GM21786 (cell line): ENCODE data around the gene BNIP2.
"Not testable (repeated sequence)": the region's sequence is repeated elsewhere in the genome, so short reads cannot be mapped to it uniquely, and the experiment has no call there.

Experiments
- ATAC-seq: cut with Tn5 transposase; IDR thresholded peaks from one replicate; pipeline ENCODE4 v1.9.1; 2021; ENCODE audit not compliant: unreplicated experiment

Gene BNIP2

GRCh38 chr15:59688782-59689625 lies at the start of gene BNIP2:
BNIP2 (minus strand) TSS chr15:59689320; CDS start chr15:59682457, 6,863 bp downstream.
- ATAC-seq: peak; percentile 77

DNA sequence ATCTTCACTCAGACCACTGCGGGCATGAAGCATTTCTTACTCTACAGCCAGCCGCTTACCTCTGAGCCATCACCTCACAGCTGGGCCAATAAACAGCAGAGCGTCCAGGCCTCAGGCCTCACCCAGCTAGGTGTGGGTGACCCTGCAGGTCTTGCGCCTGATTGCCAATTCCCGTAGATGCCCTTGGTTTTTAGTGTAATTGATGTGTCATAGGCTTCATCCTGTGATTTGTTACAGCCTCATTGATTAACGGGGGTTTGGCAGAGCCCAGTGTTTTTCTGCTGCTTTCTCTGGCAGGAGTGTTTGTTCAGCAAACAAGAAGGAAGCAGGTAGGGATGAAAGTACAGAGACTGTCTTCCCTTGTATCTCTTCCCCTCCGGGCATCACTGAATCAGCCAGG lies 49.6 kb upstream of the BNIP2 start:
- no peak for ATAC-seq

DNA sequence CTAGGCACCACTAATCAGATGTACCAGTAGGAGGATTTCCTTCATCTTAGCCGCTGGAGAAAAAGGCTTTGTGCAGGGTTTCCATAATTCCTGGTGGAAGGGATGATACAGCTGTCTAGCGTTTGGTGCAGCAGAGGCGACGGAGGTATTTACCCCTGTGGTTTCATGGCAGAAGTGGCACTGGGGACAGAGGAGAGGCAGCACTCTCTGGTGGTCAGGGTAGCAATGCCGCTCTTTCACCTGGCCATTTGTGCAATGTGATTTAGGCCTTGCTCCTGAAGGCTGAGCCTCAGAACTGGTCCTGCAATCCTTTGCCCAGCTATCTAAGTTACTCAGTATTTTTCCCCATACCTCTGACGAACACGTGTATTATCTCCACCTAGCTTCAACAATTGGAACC lies 47.1 kb upstream of the BNIP2 start:
- ATAC-seq: no peak

DNA sequence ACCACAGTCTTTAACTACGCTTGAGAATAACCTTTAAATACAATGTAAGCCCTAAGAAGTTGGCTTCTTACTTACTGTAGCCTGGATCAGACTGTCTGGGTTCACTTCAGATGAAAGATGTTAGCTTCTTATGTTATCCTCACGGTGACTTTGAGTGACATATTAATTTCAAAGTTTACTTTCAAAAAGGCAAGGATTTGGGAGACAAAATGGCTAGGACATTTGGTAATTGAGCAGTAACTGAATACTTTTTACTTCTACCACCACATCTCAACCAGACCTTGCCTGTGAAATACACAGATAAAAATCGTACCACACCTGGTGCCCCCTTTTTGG lies 36.0 kb upstream of the BNIP2 start:
- no peak for ATAC-seq

- ATAC-seq: no peak
Measured at GRCh38 chr15:59723687-59724346, 34.7 kb upstream of the BNIP2 start.

GRCh38 chr15:59722476-59722875 lies 33.4 kb upstream of the BNIP2 start:
- no peak for ATAC-seq

DNA sequence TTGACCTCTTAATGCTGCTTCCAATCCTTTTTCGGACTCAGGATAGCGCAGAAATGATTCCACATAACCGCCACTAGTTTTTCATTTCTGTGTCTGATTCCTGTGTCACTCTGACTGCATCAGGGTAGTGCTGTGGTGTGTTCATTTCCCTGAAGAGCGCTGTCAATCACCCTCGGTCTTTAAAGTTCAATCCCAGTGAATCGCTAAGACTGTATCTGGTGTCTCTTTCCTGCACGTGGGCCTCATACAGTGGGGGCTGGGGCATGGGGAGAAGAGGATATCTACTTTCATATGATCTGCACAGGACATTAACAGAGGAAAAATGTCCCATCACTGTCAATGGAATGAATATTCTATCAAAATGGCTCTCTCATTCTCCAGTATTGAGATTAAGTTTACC lies 32.9 kb upstream of the BNIP2 start:
- no peak for ATAC-seq

DNA sequence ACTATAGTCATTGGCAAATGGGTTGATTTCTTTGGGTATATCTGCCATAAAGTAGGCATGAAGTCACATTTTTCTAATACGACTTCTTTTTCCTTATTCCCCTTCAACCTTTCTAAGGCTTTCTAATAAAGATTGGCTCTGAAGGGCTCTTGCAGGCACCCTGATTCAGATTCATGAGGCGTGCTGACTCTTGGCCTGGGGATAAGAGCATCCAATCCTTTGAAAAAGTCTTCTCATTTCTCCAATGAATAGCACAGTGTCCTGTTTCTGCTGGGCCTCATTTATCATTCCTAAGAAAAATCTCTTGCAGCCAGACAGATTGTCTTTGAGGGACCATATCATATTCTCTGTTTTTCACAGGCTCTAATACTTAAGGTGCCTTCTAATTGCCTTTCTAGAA lies 32.3 kb upstream of the BNIP2 start:
- no peak for ATAC-seq

DNA sequence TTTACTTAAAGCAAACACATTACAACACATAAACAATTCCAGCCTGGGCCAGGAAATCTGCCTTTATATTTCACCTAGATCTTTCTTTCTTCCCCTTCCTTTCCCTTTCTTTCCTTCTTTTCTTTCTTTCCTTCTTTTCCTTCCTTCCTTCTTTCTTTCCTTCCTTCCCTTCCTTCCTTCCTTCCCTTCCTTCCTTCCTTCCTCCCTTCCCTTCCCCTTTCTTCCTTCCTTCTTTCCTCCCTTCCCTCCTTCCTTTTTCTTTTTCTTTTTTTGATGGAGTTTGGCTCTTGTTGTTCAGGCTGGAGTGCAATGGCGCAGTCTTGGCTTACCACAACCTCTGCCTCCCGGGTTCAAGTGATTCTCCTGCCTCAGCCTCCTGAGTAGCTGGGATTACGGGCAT lies 24.1 kb upstream of the BNIP2 start:
- no peak for ATAC-seq

DNA sequence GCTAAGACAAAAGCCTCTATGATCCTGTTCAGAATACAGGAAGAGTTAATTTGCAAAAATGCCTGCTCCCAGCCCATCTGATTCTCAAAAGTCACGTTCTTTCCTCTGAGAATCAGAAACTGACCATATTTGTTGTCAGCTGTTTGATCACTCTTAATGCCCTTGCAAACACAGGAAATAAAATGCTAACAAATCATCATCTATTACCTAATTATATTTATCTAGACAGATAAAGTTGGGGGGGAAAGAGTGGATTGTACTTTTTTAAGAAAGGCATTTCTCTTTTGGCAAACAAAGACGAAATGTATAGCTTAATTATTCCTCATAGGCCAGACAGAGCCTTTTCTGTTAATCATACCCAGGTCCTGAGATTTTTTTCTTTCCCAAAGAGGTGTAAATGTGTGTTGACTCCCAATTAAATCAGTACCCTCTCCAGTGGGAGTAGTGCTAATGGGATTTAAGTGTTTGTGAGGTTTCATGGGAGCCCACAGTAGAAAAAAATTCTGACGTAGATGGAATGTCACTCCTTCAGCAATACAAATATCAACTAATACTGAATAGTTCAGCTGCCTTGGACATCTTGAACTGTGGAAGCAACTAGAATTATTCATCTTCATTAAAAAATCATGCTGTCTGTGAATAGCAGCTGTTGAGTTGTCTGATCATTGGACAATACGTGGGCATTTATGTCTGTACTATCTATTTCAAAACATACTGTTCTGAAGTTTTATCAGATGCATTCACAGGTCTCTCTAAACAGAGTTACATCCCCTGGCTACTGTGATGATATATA lies 22.5 kb upstream of the BNIP2 start:
- no peak for ATAC-seq

GRCh38 chr15:59707619-59708018 lies 18.5 kb upstream of the BNIP2 start:
- no peak for ATAC-seq

DNA sequence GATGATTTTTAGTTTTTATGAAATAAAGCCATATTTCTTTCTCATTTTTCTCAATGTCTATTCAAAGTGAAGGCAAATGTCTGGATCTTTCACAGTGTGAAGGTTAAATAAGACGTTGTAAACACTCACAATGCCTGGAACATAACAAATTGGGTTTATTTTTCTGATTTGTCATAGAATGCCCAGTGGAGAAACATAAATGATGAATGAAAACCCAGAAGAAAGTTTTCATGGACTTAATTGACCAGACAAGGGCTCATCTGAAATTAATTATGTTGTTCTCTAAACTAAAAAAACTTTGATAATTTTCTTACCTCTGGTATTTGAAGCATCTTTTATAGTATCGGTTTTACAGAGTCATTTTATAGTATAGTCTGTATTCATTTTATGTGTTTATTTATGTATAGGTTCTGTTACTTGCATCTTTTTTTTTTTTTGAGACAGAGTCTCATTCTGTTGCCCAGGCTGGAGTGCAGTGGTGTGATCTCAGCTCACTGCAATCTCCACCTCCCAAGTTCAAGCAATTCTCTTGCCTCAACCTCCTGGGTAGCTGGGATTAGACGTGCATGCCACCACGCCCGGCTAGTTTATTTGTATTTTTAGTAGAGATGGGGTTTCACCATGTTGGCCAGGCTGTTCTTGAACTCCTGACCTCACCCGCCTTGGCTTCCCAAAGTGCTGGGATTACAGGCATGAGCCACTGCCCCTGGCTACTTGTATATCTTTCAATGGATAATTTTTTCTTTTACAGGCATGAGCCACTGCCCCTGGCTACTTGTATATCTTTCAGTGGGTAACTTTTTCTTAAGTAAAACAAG lies 15.1 kb upstream of the BNIP2 start:
- ATAC-seq: no peak

DNA sequence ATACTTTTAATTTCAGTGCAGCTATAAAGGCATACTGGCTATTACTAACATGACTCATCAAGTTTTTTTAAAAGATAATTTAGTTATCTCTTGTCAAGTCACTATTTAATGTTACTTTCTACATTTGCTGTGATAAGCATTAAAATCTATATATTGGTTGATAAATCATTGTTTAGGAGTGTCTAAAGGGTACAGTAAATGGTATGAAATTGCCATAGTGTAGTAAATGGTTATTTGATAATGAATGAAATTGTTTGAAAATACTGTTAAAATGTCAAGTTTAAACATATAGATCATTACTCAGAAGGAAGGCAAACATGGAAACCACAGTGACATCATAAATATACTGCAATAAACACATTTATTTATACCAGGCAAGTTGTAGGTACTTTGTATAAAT lies 13.2 kb upstream of the BNIP2 start:
- no peak for ATAC-seq

- no peak for ATAC-seq
Measured at GRCh38 chr15:59701880-59702279, 12.8 kb upstream of the BNIP2 start.

DNA sequence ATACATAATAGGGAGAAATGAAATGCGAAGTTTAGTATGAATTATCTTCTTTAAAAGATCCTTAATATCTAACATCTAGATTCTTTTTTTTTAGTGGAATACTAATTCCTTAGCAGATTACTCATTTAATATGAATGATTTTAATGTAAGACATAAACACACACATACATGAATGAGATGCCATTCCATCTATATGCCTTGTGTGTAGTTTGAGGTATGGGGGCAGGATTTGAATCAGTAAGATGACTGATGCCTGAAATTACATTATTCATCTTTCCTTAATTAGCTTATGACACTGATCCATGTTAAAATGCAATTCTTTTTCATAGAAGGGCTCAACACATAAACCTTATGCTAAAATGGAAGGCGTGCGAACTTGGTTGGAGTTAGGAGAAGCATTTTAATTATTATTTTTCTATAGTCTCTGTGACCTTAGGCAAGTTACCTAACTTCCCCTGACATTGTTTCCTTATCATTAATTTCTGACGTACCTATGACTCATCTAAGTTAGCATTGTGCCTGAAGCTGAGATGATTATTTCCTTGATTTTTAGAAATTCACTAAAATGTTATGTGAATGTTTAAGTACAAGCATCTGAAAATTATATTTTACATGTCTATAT lies 10.8 kb upstream of the BNIP2 start:
- ATAC-seq: no peak

GRCh38 chr15:59698065-59698464 lies 8.9 kb upstream of the BNIP2 start:
- ATAC-seq: not testable (repeated sequence)

DNA sequence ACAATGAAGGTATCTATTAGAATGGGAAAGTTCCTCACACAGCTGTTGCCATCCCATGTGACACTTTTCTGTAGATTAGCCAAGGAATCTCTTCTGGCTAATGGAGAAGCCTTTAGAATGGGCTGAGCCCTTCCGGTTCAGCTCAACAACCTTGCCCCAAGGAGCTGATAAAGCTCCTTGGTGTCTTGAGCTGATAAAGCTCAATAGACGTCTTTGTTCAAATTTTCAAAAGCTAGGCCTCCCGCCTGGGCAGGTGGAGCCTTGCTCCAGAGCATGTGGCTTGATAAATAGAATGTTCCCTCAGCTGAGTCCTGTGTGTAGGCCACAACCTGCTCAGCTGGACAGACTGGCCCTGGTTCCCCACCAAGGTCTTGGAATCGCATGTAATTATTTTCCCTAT lies 7.2 kb upstream of the BNIP2 start:
- no peak for ATAC-seq

GRCh38 chr15:59694779-59695178 lies 5.7 kb upstream of the BNIP2 start:
- no peak for ATAC-seq

GRCh38 chr15:59691194-59691805 lies 2.2 kb upstream of the BNIP2 start:
- no peak for ATAC-seq

- ATAC-seq: no peak
Measured at GRCh38 chr15:59689626-59690236, 611 bp upstream of the BNIP2 start.
